DOHH2 (cell line): ENCODE results near the gene WNK1.

Source experiments
- CTCF ChIP-seq: fragments of 200-600 bp; sonication (generic); IDR thresholded peaks from one replicate; pipeline ENCODE4 v1.5.1; 2014; ENCODE audit warnings: antibody characterized with exemption, mild to moderate bottlenecking, low read depth, low read length; ENCODE audit not compliant: poor library complexity, severe bottlenecking
- EZH2phosphoT487 ChIP-seq: fragments of 200-600 bp; sonication (generic); IDR thresholded peaks from 2 replicates; pipeline ENCODE4 v1.6.1; 2017; ENCODE audit warnings: borderline replicate concordance, mild to moderate bottlenecking, antibody characterized with exemption, low read length, moderate library complexity, mixed read lengths

- TF ChIP-seq CTCF (no peak), EZH2phosphoT487 (no peak)
Observed at GRCh38 chr12:726281-727140, 25.9 kb upstream of the WNK1 start.
